Fibroblast of the aortic adventitia (primary cell): ENCODE data around the gene TRIM8. TPM values are rescaled to one million over a fixed set of nuclear protein-coding genes. Genes with fewer than 3 reads are reported as not detected.

Experiments used
- DNase-seq: peaks from one replicate; pipeline ENCODE4 v3.0.0-alpha.2; 2010; ENCODE audit warnings: low read depth
- H3K4me3 ChIP-seq: 2 replicates; pipeline ENCODE4 v1.5.1; 2011; ENCODE audit warnings: low read depth, mild to moderate bottlenecking, control low read depth, low read length, moderate library complexity
- CTCF ChIP-seq: IDR thresholded peaks from 2 replicates; pipeline ENCODE4 v1.5.1; 2011; ENCODE audit warnings: mild to moderate bottlenecking, low read length, control low read depth, inconsistent platforms; ENCODE audit not compliant: insufficient read depth
- total RNA-seq: library from RNA; depleted of rRNA; stranded (reverse); fragments of >200 nt; gene quantifications from 2 replicates; pipeline ENCODE4 v1.2.3, GENCODE V29; 2012; ENCODE audit warnings: low replicate concordance

TRIM8 gene
- total RNA-seq, 1 donor = 83.0 TPM

- TF ChIP-seq CTCF = no peak
- peak; percentile 65 for DNase-seq
- no peak overlapping the region for H3K4me3 ChIP-seq
These were observed 31.6 kb downstream of the TRIM8 start for GRCh38 chr10:102675666-102676533.

GRCh38 chr10:102676534-102677315 lies 32.4 kb downstream of the TRIM8 start:
- DNase-seq = no peak

GRCh38 chr10:102677331-102678067 lies 33.2 kb downstream of the TRIM8 start:
- DNase-seq = no peak
- no peak for TF ChIP-seq CTCF
- no peak overlapping the region for H3K4me3 ChIP-seq

More at GRCh38 chr10:102676534-102677315, 32.4 kb downstream of the TRIM8 start:
- TF ChIP-seq CTCF = no peak
- H3K4me3 ChIP-seq = no peak overlapping the region

GRCh38 chr10:102678068-102678400 lies 33.8 kb downstream of the TRIM8 start:
- TF ChIP-seq CTCF = no peak
- DNase-seq = no peak
- no peak overlapping the region for H3K4me3 ChIP-seq

GRCh38 chr10:102678842-102679289 lies 34.6 kb downstream of the TRIM8 start:
- no peak overlapping the region for H3K4me3 ChIP-seq
- DNase-seq = no peak
- TF ChIP-seq CTCF = peak; percentile 65

GRCh38 chr10:102679596-102679995 lies 35.3 kb downstream of the TRIM8 start:
- H3K4me3 ChIP-seq = no peak overlapping the region
- DNase-seq = no peak
- no peak for TF ChIP-seq CTCF
